Heart right ventricle (tissue), 16 donors: Measurements from ENCODE around the gene PKN3. TPM values are rescaled to one million over a fixed set of nuclear protein-coding genes. Genes with fewer than 3 reads are reported as not detected.

Source experiments
- ATAC-seq, 8 donors: fragments of 200-7000 bp; cut with Tn5 transposase; one replicate each; pipeline ENCODE4 v1.9.1; 2020; ENCODE audit warnings: mild to moderate bottlenecking in 8 of 8, moderate library complexity in 8 of 8, moderate number of reproducible peaks in 1 of 8
- DNase-seq, 2 donors: peaks; one replicate each; pipeline ENCODE4 v3.0.0-alpha.2; 2020
- H3K27ac ChIP-seq, 10 donors: fragments of 200-600 bp; sonication (generic) in 2 of 10; one replicate each; pipeline versions ENCODE4 v1.5.0 to v1.8.0; 2020 to 2022; ENCODE audit warnings: mild to moderate bottlenecking in 3 of 10
- H3K27me3 ChIP-seq, 7 donors: fragments of 200-600 bp; one replicate each; pipeline ENCODE4 v1.8.0; 2021 to 2022; ENCODE audit warnings: mild to moderate bottlenecking in 2 of 7
- H3K36me3 ChIP-seq, 9 donors: fragments of 200-600 bp; sonication (generic) in 1 of 9; one replicate each; pipeline versions ENCODE4 v1.5.0 to v1.8.0; 2020 to 2022; ENCODE audit warnings: mild to moderate bottlenecking in 2 of 9
- H3K4me1 ChIP-seq, 9 donors: fragments of 200-600 bp; sonication (generic) in 1 of 9; one replicate each; pipeline versions ENCODE4 v1.5.0 to v1.8.0; 2020 to 2022; ENCODE audit warnings: mild to moderate bottlenecking in 4 of 9
- H3K4me3 ChIP-seq, 10 donors: fragments of 200-600 bp; sonication (generic) in 2 of 10; one replicate each; pipeline versions ENCODE4 v1.5.0 to v1.8.0; 2020 to 2022; ENCODE audit warnings: mild to moderate bottlenecking in 7 of 10, moderate library complexity in 2 of 10
- H3K9me3 ChIP-seq, 11 donors: fragments of 200-600 bp in 10 of 11; sonication (generic) in 2 of 11; one replicate each; pipeline versions ENCODE4 v1.5.0 to v1.8.0; 2013 to 2022; ENCODE audit warnings: mild to moderate bottlenecking in 2 of 11, control low read depth in 1 of 11, moderate library complexity in 1 of 11
- WGBS, 2 donors: extraction: QIAGEN DNeasy Blood & Tissue Kit; methylation state at CpG; one replicate each; pipeline ENCODE4 v1.1.7; 2013; ENCODE audit warnings: inconsistent platforms in 1 of 2; 5-methylcytosine and 5-hydroxymethylcytosine counted together
- intact Hi-C, 10 donors: fragments of 100-400 bp; cut with DNase I; formaldehyde crosslinking; loops; one replicate each; pipeline versions ENCODE4 v1.11.1 to v1.14.2; 2022
- polyA plus RNA-seq, 2 donors: library from polyadenylated mRNA; stranded (reverse); fragments of 200-250 nt; gene quantifications; one replicate each; pipeline ENCODE4 v1.2.3, GENCODE V29; 2013
- total RNA-seq, 10 donors: library from RNA; stranded (reverse); fragmentation: NEBNext Ultra II Directional in 3 of 10; extraction: Animal tissue kit (Norgen Biotek cat#: 25700) in 3 of 10; gene quantifications; one replicate each; pipeline versions ENCODE4 v1.2.1 to v1.2.4, GENCODE V29; 2021 to 2023
- TF ChIP-seq, protein P1 (sequence below), 9 donors: fragments of 200-600 bp; sonication (generic) in 2 of 9; IDR thresholded peaks; one replicate each; pipeline versions ENCODE4 v1.5.0 to v1.8.0; 2021 to 2022; ENCODE audit warnings: antibody characterized with exemption in 9 of 9, mild to moderate bottlenecking in 5 of 9, moderate library complexity in 1 of 9
- donor health status: Arrhythmogenic right ventricular cardiomyopathy.
- donor health status: ischemic (EF 13 %, LVEDD 7.1; RV severe dilation, severe dysfunction).
- donor health status: healthy with polysubstance abuse.
- donor health status: DM: no; HTN: yes; CAD: no.
- donor health status: DM: no; HTN: no; CAD: no.
- donor health status: ischemic (EF 25% LVEDD 6.9; RV normal size, moderate dysfunction).
- donor health status: ischemic (EF 25% LVEDD 5.7; RV mildly dilated, moderate dysfunction).
- donor health status: healthy.
- donor health status: DM: yes; HTN: yes; CAD: no.
- donor health status: Ischemic cardiomyopathy.
- donor health status: ischemic (EF 35%, LVEDD 5.7; RV mildly dilated, moderate dysfunction).
- donor health status: nonischemic (EF 11% LVEDD 7.7; RV severe dilation, severe dysfunction).
- donor health status: DM: yes; HTN: yes; CAD: no.
- donor health status: PGD.
- donor health status: ischemic (EF 29% LVEDD 5.4; RV normal size, mild dysfunction).
- donor health status: nonischemic (EF 23%, LVEDD 6.1; RV moderate dilation, normal function).

Gene PKN3
- total and polyA plus RNA-seq, 12 donors = 3.7 to 12.7 (median 5.2) TPM

DNA sequence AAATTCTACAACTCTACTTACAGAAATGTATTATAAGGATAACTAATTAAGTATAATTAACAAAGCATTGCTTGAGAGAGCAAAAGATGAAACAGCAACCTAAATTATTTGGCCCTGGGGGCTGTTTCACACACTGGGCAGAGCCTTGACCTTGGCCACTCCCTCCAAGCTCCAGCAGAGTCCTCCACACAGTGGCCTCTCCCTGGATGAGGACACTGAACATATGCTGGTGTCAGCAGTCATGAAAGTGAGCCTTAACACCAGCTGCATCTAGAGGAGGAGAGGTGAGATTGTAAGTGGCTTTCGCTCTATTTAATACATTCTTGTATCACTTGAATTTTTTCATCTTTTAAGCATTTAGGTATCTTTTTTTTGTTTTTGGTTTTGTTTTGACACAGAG lies 44.9 kb downstream of the PKN3 start:
- 97 to 100% methylated on average over 1 of the region's 1 CpG for WGBS, 2 donors
- Histone ChIP-seq H3K4me1 (no peaks in the 10 kb centered on the region), H3K4me3 (no peak overlapping the region), H3K9me3 (no peaks in the 10 kb centered on the region), H3K27me3 (no peaks in the 10 kb centered on the region), H3K36me3 (peaks cover 0 to 78% (median 19%) of the 10 kb centered on the region in 9 donors), H3K27ac (no peak overlapping the region)
- DNase-seq (no peak), ATAC-seq (no peak)
- TF ChIP-seq, protein P1, sequence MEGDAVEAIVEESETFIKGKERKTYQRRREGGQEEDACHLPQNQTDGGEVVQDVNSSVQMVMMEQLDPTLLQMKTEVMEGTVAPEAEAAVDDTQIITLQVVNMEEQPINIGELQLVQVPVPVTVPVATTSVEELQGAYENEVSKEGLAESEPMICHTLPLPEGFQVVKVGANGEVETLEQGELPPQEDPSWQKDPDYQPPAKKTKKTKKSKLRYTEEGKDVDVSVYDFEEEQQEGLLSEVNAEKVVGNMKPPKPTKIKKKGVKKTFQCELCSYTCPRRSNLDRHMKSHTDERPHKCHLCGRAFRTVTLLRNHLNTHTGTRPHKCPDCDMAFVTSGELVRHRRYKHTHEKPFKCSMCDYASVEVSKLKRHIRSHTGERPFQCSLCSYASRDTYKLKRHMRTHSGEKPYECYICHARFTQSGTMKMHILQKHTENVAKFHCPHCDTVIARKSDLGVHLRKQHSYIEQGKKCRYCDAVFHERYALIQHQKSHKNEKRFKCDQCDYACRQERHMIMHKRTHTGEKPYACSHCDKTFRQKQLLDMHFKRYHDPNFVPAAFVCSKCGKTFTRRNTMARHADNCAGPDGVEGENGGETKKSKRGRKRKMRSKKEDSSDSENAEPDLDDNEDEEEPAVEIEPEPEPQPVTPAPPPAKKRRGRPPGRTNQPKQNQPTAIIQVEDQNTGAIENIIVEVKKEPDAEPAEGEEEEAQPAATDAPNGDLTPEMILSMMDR (IDR thresholded peaks at IDR 0.05) = no peak
- intact Hi-C loops = no loop called here

DNA sequence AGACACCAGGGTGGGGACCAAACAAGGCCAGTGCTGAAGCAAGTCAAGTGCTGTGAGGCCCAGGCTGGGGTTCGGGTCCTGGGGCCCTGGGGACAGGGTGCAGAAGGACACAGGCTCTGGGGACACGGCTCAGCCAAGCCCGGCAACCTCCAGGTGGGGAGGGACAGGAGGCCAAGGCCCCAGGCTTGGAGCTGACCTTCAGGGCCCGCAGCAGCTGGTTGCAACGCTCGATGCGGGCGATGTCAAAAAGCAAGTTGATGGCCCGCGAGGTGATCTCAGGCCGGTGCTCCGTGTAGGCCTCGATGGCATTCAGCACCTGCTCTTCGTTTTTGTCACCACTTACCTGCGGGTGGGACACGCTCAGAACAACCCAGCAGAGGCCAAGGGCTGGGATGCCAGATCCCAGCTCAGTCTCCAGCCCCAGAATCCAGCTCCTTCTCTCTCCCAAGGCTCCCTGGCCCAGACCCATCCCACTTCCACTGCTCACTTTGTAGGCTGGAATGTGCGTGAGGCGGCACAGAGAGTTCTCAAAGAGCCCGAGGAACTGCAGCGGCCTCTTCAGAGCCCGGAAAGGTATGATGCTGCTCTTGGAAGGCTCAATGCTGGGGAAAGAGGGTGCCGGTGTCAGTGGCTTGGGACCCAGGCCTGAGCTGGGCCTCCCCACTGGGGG lies 48.8 kb downstream of the PKN3 start:
- intact Hi-C loops = no loop called here
- WGBS, 2 donors = 92 to 93% methylated on average over 22 of the region's 22 CpGs
- Histone ChIP-seq H3K4me1 (no peaks in the 10 kb centered on the region), H3K4me3 (no peak overlapping the region), H3K27ac (no peak overlapping the region), H3K36me3 (peaks cover 0 to 95% (median 43%) of the 10 kb centered on the region in 9 donors), H3K27me3 (no peaks in the 10 kb centered on the region), H3K9me3 (no peaks in the 10 kb centered on the region)
- TF ChIP-seq, protein P1 (IDR thresholded peaks at IDR 0.05) = no peak
- ATAC-seq (no peak), DNase-seq (no peak)

DNA sequence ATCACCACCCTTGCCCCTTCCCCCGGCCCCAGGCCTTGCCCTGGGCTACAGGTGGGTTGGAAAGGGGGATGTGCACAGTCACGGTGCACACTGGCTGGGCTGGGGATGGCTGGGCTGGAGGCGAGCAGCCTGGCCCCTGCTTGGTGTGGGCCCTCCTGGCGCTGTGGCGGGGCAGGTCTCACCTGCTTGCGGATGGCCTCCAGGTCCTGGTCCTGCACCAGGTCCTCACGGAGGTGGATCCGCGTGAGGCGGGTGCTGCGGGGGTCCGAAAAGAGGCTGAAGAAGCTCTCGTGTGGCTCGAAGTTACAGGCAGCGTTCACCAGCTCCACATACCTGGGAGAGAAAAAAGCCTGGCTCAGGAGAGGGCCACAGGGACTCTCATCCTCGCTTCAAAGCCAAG lies 51.3 kb downstream of the PKN3 start:
- H3K36me3 ChIP-seq = peaks cover 0 to 70% (median 43%) of the 10 kb centered on the region in 9 donors
- intact Hi-C loops = no loop called here
- DNase-seq (no peak), ATAC-seq (peak in 1 of 8 donors; percentile 49)
- no peaks in the 10 kb centered on the region for H3K9me3 ChIP-seq
- 96 to 97% methylated on average over 16 of the region's 16 CpGs for WGBS, 2 donors
- no peaks in the 10 kb centered on the region for H3K4me1 ChIP-seq
- no peak overlapping the region for H3K4me3 ChIP-seq
- H3K27me3 ChIP-seq = no peaks in the 10 kb centered on the region
- H3K27ac ChIP-seq = no peak overlapping the region
- TF ChIP-seq, protein P1 (IDR thresholded peaks at IDR 0.05) = no peak

- peaks cover 0 to 35% (median 20%) of the 10 kb centered on the region in 9 donors for H3K36me3 ChIP-seq
- DNase-seq (no peak), ATAC-seq (no peak)
- TF ChIP-seq, protein P1 (IDR thresholded peaks at IDR 0.05) = no peak
- peaks cover 0 to 7% (median 0%) of the 10 kb centered on the region in 9 donors for H3K4me1 ChIP-seq
- WGBS, 2 donors = 90 to 92% methylated on average over 6 of the region's 6 CpGs
- H3K27ac ChIP-seq = no peak overlapping the region
- intact Hi-C loops = no loop called here
- no peaks in the 10 kb centered on the region for H3K27me3 ChIP-seq
- no peak overlapping the region for H3K4me3 ChIP-seq
- H3K9me3 ChIP-seq = no peaks in the 10 kb centered on the region
Observed at GRCh38 chr9:128757602-128758001, 55.3 kb downstream of the PKN3 start.
